ENCODE data around the gene SLX4IP. TPM values are rescaled to one million over a fixed set of nuclear protein-coding genes. Genes with fewer than 3 reads are reported as not detected.

The SLX4IP gene
- total and polyA plus RNA-seq, 10 donors, result 2.8 to 9.0 (median 5.1) TPM

GRCh38 chr20:10547276-10548114, 112.4 kb downstream of the SLX4IP start:
- no peaks in the 10 kb centered on the region for H3K27me3 ChIP-seq (replicated peaks in 1 of 7)
- no peak overlapping the region for H3K27ac ChIP-seq
- no peaks in the 10 kb centered on the region for H3K36me3 ChIP-seq
- no peak for TF ChIP-seq POLR2AphosphoS5 (IDR thresholded peaks at IDR 0.05)
- no peaks in the 10 kb centered on the region for H3K9me3 ChIP-seq
- intact Hi-C loops (cut with DNase I; ENCODE audit: low total_unique reads), result no loop called here
- H3K4me1 ChIP-seq, result peaks cover 0 to 34% (median 11%) of the 10 kb centered on the region in 6 donors
- no peak for DNase-seq
- WGBS, 5 donors, result 84 to 92% (median 86%) methylated on average over 4 of the region's 4 CpGs
- no peak overlapping the region for H3K4me3 ChIP-seq

- intact Hi-C loops (cut with DNase I; ENCODE audit: low total_unique reads), result no loop called here
- DNase-seq, result no peak
- TF ChIP-seq CTCF (IDR thresholded peaks at IDR 0.05 in 8 of 11, conservative IDR thresholded peaks at IDR 0.05 in 3 of 11) (no peak), POLR2A (IDR thresholded peaks at IDR 0.05) (no peak), POLR2AphosphoS5 (IDR thresholded peaks at IDR 0.05) (no peak)
- H3K4me1 ChIP-seq, result peaks cover 0 to 45% (median 18%) of the 10 kb centered on the region in 6 donors
- H3K27ac ChIP-seq, result no peak overlapping the region
- 67 to 95% (median 81%) methylated on average over 3 of the region's 3 CpGs for WGBS, 5 donors
- H3K27me3 ChIP-seq (replicated peaks in 1 of 7), result no peaks in the 10 kb centered on the region
- no peaks in the 10 kb centered on the region for H3K9me3 ChIP-seq
- no peak overlapping the region for H3K4me3 ChIP-seq
- no peaks in the 10 kb centered on the region for H3K36me3 ChIP-seq
These were observed 114.4 kb downstream of the SLX4IP start for GRCh38 chr20:10549511-10549910.

GRCh38 chr20:10550204-10551118, 115.4 kb downstream of the SLX4IP start:
- Histone ChIP-seq H3K9me3 (no peaks in the 10 kb centered on the region), H3K4me1 (peaks cover 0 to 45% (median 18%) of the 10 kb centered on the region in 6 donors), H3K27ac (no peak overlapping the region), H3K36me3 (no peaks in the 10 kb centered on the region), H3K27me3 (replicated peaks in 1 of 7) (no peaks in the 10 kb centered on the region), H3K4me3 (no peak overlapping the region)
- no peak for DNase-seq
- TF ChIP-seq CTCF (IDR thresholded peaks at IDR 0.05 in 8 of 11, conservative IDR thresholded peaks at IDR 0.05 in 3 of 11) (no peak), POLR2AphosphoS5 (IDR thresholded peaks at IDR 0.05) (no peak), POLR2A (IDR thresholded peaks at IDR 0.05) (no peak)
- intact Hi-C loops (cut with DNase I; ENCODE audit: low total_unique reads), result loop anchor here (5.0 kb wide), 1 partner anchor 727 kb away; no protein-coding TSS in a partner anchor
- 65 to 79% (median 70%) methylated on average over 14 of the region's 14 CpGs for WGBS, 5 donors

GRCh38 chr20:10551732-10552724, 116.9 kb downstream of the SLX4IP start:
- peak overlapping the region in 1 of 8 donors; percentile 2 for H3K27ac ChIP-seq
- peaks cover 0 to 8% (median 0%) of the 10 kb centered on the region in 6 donors for H3K36me3 ChIP-seq
- 73 to 86% (median 81%) methylated on average over 8 of the region's 8 CpGs for WGBS, 5 donors
- H3K4me1 ChIP-seq, result peaks cover 0 to 45% (median 18%) of the 10 kb centered on the region in 6 donors
- intact Hi-C loops (cut with DNase I; ENCODE audit: low total_unique reads), result loop anchor here (5.0 kb wide), 1 partner anchor 725 kb away; no protein-coding TSS in a partner anchor
- H3K27me3 ChIP-seq (replicated peaks in 1 of 7), result no peaks in the 10 kb centered on the region
- no peaks in the 10 kb centered on the region for H3K9me3 ChIP-seq
- H3K4me3 ChIP-seq, result no peak overlapping the region
- no peak for DNase-seq
- no peak for TF ChIP-seq POLR2AphosphoS5 (IDR thresholded peaks at IDR 0.05)
- TF ChIP-seq POLR2A (IDR thresholded peaks at IDR 0.05), result no peak
- TF ChIP-seq CTCF (IDR thresholded peaks at IDR 0.05 in 8 of 11, conservative IDR thresholded peaks at IDR 0.05 in 3 of 11), result no peak
